Measurements from ENCODE around the gene CCDC159.

DNA sequence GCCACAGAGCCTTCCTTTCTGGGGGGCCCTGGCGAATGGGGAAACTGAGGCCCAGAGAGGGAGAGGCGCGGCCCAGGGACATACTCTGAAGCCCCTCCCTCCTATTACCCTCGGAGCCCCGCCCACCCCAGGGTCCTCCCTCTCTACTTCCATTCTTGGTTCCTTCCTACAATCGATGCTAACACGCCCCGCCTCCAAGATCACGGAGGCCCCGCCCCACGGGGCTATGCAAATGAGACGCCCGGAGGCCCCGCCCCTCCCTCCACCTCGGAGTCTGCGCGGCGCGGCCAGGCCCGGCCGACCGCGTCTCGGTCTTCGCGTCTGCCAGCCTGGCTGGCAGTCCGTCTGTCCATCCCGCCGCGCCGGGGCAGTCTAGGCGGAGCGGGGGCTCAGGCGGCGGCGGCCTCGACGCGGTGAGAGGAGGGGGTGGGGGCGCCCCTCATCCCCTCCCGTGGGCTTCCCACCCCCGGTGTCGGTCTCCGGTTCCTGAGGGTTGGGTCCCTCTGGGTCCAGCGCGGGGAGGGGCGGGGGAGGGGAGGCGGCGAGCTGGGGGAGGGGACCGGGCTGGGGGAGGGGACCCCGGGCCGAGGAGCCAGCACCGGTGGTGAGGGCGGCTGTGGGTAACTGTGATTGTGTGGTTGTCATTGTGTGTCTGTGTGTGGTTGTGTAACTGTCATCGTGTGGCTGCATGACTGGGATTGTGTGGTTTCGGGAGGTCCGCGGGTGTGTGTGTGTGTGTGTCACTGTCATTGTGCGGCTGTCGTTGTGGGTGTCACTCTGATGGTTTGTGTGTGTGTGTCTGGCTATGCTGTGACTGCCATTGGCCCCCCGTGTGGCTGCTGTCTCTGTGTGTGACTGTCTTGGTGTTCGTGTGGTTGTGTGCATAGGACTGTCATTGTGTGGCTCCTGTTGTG is 9.1 kb downstream of the CCDC159 start, which contains the start of gene PLPPR2:
- peak; percentile 22 to 58 (median 50) for TF ChIP-seq POLR2A (IDR thresholded peaks at IDR 0.05)
- TF ChIP-seq, protein P1, sequence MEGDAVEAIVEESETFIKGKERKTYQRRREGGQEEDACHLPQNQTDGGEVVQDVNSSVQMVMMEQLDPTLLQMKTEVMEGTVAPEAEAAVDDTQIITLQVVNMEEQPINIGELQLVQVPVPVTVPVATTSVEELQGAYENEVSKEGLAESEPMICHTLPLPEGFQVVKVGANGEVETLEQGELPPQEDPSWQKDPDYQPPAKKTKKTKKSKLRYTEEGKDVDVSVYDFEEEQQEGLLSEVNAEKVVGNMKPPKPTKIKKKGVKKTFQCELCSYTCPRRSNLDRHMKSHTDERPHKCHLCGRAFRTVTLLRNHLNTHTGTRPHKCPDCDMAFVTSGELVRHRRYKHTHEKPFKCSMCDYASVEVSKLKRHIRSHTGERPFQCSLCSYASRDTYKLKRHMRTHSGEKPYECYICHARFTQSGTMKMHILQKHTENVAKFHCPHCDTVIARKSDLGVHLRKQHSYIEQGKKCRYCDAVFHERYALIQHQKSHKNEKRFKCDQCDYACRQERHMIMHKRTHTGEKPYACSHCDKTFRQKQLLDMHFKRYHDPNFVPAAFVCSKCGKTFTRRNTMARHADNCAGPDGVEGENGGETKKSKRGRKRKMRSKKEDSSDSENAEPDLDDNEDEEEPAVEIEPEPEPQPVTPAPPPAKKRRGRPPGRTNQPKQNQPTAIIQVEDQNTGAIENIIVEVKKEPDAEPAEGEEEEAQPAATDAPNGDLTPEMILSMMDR (IDR thresholded peaks at IDR 0.05), result no peak
